ENCODE measurements around the gene PCSK1N. TPM values are rescaled to one million over a fixed set of nuclear protein-coding genes. Genes with fewer than 3 reads are reported as not detected.

Gene PCSK1N
- total RNA-seq, 1 donor from 2014 or later, result 12.7 TPM

DNA sequence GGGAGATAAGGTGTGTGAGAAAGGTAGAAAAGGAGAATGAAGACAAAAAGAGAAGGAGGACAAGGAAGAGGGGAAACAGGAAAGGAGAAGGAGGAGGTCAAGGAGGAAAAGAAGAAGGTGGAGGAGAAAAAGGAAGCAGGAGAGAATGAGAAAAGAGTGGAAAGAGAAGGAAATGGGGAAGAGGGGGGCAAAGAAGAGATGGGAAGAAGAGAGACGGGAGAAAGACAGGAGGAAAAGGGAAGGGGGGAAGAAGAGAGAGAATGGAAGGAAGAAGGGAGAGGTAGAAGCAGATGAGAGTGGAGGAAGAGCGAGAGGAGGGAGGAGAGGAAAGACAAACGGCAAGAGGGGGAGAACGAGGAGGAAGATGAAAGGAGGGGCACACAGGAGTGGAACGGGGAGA, 44.9 kb downstream of the PCSK1N start:
- Mint-ChIP-seq H3K4me1 (peaks cover 8% of the 10 kb centered on the region), H3K9me3 (no peaks in the 10 kb centered on the region), H3K27me3 (ENCODE audit: low read depth) (peaks cover 16% of the 10 kb centered on the region), H3K36me3 (ENCODE audit: low read depth) (no peaks in the 10 kb centered on the region), H3K27ac (ENCODE audit: unreplicated experiment) (no peak overlapping the region), H3K4me3 (no peak overlapping the region)
- no peak for DNase-seq (ENCODE audit: low read depth, low spot score)
- TF ChIP-seq, protein P1, sequence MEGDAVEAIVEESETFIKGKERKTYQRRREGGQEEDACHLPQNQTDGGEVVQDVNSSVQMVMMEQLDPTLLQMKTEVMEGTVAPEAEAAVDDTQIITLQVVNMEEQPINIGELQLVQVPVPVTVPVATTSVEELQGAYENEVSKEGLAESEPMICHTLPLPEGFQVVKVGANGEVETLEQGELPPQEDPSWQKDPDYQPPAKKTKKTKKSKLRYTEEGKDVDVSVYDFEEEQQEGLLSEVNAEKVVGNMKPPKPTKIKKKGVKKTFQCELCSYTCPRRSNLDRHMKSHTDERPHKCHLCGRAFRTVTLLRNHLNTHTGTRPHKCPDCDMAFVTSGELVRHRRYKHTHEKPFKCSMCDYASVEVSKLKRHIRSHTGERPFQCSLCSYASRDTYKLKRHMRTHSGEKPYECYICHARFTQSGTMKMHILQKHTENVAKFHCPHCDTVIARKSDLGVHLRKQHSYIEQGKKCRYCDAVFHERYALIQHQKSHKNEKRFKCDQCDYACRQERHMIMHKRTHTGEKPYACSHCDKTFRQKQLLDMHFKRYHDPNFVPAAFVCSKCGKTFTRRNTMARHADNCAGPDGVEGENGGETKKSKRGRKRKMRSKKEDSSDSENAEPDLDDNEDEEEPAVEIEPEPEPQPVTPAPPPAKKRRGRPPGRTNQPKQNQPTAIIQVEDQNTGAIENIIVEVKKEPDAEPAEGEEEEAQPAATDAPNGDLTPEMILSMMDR (conservative IDR thresholded peaks at IDR 0.05), result no peak

DNA sequence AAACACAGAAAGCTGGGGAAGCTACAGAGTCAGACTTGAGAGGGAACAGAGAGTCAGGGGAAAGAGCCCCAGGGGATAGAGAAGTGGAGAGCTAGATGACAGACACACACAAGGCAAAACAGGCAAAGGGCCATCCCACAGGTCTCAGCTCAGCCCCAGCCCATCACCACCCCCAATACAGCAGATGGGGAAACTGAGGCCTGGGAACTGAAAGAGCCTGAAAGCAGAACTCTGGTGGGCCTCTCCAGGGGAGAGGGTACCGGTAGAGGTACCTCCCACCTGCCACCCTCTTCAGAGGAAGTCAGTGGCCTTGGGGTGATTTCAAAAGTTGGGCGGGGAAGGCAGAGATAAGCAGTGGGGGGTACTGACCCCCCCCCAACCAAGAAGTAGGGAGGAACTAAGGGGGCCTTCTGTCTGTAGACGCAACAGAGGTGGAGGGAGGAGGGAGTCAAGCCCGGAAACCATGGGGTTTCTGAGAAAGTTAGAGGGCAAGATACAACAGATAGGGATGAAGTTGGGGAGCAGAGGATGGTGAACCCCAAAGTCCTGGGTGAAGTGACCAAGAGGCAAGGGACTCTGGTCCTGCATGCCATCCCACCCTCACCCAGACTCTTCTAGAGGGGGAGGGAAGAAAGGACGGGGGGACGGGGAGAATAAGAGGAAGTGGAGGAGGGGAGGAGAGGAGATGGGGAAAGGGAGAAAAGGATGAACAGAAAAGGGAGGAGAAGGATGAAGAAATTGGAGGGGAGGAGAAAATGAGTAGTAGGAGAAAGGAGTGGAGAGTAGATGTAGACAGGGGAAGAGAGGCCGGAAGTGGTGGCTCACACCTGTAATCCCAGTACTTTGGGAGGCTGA, 45.8 kb downstream of the PCSK1N start:
- no peak overlapping the region for H3K27ac Mint-ChIP-seq (ENCODE audit: unreplicated experiment)
- TF ChIP-seq, protein P1 (conservative IDR thresholded peaks at IDR 0.05), result no peak
- H3K36me3 Mint-ChIP-seq (ENCODE audit: low read depth), result no peaks in the 10 kb centered on the region
- H3K4me3 Mint-ChIP-seq, result no peak overlapping the region
- no peaks in the 10 kb centered on the region for H3K9me3 Mint-ChIP-seq
- peaks cover 17% of the 10 kb centered on the region for H3K27me3 Mint-ChIP-seq (ENCODE audit: low read depth)
- DNase-seq (ENCODE audit: low read depth, low spot score), result no peak
- H3K4me1 Mint-ChIP-seq, result peaks cover 5% of the 10 kb centered on the region

DNA sequence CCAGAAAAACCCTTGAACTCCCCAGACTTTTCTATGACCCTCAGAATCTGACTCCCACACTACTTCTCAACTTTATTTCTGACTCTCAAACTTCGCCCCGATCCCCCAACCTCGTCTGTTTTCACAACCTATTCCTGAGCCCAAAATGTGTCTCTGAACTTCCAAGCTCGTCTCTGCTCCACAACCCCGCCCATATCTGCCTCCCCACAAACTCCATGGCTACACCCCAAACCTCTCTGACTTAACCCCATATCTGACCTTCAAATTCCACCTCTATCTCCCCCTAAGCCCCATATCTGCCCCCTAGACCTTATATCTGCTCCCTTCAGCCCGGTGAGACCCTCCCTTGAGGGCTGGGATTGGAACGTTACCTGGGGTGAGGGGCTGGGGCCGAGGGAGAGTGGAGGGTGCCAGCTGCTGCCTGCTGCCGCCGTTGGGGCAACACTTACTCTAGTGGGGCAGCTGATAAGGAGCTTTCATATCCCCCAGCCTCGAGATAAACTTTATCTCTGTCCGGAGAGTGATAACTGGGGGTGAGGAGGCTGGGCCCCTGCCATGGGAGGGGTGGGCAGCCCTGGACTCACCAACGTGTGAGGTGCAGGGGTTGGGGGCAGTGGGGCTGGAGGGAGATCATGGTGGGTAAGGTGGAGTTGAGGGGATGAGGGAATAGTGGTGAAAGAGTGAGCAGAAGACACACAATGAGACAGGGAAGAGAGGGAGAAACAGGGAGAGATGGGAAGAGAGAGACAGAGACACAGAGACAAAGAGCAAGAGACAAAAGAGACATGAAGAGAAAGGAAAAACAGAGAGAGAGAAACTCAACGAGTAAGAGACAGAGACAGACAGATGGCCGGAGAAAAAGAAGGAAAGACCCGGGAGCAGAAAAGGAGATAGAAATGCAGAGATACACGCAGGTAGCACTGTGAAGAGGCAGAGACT, 47.6 kb downstream of the PCSK1N start:
- no peak for DNase-seq (ENCODE audit: low read depth, low spot score)
- Mint-ChIP-seq H3K4me3 (no peak overlapping the region), H3K27me3 (ENCODE audit: low read depth) (peaks cover 17% of the 10 kb centered on the region), H3K9me3 (no peaks in the 10 kb centered on the region), H3K27ac (ENCODE audit: unreplicated experiment) (no peak overlapping the region), H3K36me3 (ENCODE audit: low read depth) (no peaks in the 10 kb centered on the region), H3K4me1 (no peaks in the 10 kb centered on the region)
- TF ChIP-seq, protein P1 (conservative IDR thresholded peaks at IDR 0.05), result no peak

DNA sequence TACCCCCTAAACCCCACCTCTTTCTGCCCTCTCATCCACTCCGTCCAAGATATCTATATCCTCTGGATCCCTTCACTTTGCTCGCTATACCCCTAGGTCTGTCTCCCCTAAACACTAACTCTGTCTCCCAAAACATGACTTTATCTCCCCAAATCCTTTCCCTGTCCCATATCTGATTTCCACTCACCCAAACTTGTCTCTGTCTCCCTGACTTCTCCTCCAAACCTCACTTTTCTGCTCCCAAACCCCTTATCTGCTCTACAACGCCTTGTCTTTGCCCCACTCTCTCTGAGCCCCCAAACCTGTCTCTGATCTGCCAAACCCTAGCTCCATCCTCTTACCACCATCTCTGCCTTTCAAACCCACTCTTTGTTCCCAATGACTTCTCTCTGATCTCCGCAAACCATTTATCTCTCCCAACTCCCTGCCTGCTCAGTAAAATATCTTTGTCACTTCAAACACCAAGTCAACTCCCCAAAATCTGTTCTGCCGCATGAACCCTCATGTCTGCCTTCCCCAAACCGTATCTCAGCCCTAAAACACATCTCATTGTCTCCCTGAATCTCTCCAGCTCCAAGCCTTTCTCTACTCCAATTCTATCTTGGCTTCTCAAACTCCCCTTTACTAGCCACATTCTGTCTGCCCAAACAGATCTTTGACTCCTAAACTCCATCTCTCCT, 48.4 kb downstream of the PCSK1N start:
- Mint-ChIP-seq H3K27ac (ENCODE audit: unreplicated experiment) (no peak overlapping the region), H3K27me3 (ENCODE audit: low read depth) (peaks cover 17% of the 10 kb centered on the region), H3K9me3 (no peaks in the 10 kb centered on the region), H3K36me3 (ENCODE audit: low read depth) (no peaks in the 10 kb centered on the region), H3K4me3 (no peak overlapping the region), H3K4me1 (no peaks in the 10 kb centered on the region)
- no peak for DNase-seq (ENCODE audit: low read depth, low spot score)
- TF ChIP-seq, protein P1 (conservative IDR thresholded peaks at IDR 0.05), result no peak

DNA sequence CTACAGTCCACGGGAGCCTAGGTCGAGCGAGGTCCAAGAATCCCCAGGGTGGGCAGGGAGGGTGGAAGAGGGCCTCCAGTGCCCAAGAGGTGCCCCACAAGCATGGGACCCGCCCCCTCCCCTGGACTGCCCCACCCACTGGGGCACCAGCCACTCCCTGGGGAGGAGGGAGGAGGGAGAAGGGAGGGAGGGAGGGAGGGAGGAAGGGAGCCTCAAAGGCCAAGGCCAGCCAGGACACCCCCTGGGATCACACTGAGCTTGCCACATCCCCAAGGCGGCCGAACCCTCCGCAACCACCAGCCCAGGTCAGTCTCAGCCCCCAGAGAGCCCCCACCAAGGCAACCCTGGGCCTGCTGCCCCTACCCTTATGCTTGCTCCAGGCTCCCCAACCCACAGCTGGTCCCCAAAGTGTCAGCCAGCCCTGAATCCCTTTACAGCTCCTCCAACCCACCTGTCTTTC, 49.0 kb downstream of the PCSK1N start, which contains the start of gene GATA1:
GATA1 (plus strand) TSS at position 250 of the 460 bp plus-strand sequence. CDS start 4,520 bp downstream, outside the sequence.
- Mint-ChIP-seq H3K4me1 (no peaks in the 10 kb centered on the region), H3K36me3 (ENCODE audit: low read depth) (no peaks in the 10 kb centered on the region), H3K27ac (ENCODE audit: unreplicated experiment) (no peak within 1 kb of the TSS), H3K4me3 (no peak within 1 kb of the TSS), H3K27me3 (ENCODE audit: low read depth) (peaks cover 17% of the 10 kb centered on the region), H3K9me3 (no peaks in the 10 kb centered on the region)
- TF ChIP-seq, protein P1 (conservative IDR thresholded peaks at IDR 0.05), result no peak
- DNase-seq (ENCODE audit: low read depth, low spot score), result no peak

Measured in neural crest cell (in vitro differentiated cells).